ENCODE data around the gene PDGFA. TPM values are rescaled to one million over a fixed set of nuclear protein-coding genes. Genes with fewer than 3 reads are reported as not detected.

The PDGFA gene
- total RNA-seq, 1 experiment from 2014 or later = 23.6 TPM

DNA sequence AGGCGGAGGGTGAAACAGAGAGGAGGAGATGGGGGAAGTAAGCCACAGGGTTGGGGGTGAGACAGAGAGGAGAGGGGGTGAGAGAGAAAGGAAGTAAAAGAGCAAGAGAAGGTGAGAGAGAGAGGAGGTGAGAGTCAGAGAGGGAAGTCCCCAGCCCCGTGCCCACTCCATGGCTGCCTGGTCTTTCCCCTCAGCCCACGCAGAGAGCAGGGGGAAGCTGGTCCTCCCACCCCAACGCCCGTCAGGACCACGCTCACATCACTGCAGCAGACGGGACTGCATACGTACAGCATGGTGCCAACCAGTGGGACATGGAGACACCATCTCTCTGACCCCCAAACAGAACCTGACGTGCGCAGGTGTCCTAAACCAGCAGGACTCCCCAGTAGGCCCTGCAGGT is 12.1 kb upstream of the PDGFA start:
- no peak for DNase-seq
- Histone ChIP-seq H3K36me3 (ENCODE audit: low read depth) (no peaks in the 10 kb centered on the region), H3K27ac (no peak overlapping the region), H3K4me3 (no peak overlapping the region), H4K20me1 (ENCODE audit: insufficient read depth) (no peaks in the 10 kb centered on the region), H3K79me2 (ENCODE audit: low read depth) (no peaks in the 10 kb centered on the region), H3K4me2 (no peak overlapping the region), H3K9me3 (ENCODE audit: insufficient read depth, low read depth) (no peaks in the 10 kb centered on the region), H3K9me2 (ENCODE audit: insufficient read depth) (no peaks in the 10 kb centered on the region), H3K27me3 (ENCODE audit: insufficient read depth, low read depth) (no peaks in the 10 kb centered on the region), H3F3A (ENCODE audit: insufficient read depth, low read depth) (peaks cover 32% of the 10 kb centered on the region), H2AFZ (no peak overlapping the region), H3K4me1 (replicated peaks; ENCODE audit: insufficient read depth) (peaks cover 20% of the 10 kb centered on the region)
- intact Hi-C loops (cut with micrococcal nuclease; ENCODE audit: unreplicated experiment) = no loop called here
- TF ChIP-seq EZH2 (IDR thresholded peaks at IDR 0.05; ENCODE audit: low read depth) (no peak), CTCF (conservative IDR thresholded peaks at IDR 0.05) (no peak)
- CTCF ChIA-PET = no interaction called here
- no TSS peak for BruUV-seq (replicated peaks)
- POLR2A ChIA-PET (ENCODE audit: unreplicated experiment) = no interaction called here

- Histone ChIP-seq H3K9me2 (ENCODE audit: insufficient read depth) (no peaks in the 10 kb centered on the region), H3F3A (ENCODE audit: insufficient read depth, low read depth) (peaks cover 40% of the 10 kb centered on the region), H3K36me3 (ENCODE audit: low read depth) (no peaks in the 10 kb centered on the region), H3K9me3 (ENCODE audit: insufficient read depth, low read depth) (no peaks in the 10 kb centered on the region), H3K79me2 (ENCODE audit: low read depth) (no peaks in the 10 kb centered on the region), H4K20me1 (ENCODE audit: insufficient read depth) (no peaks in the 10 kb centered on the region), H3K27me3 (ENCODE audit: insufficient read depth, low read depth) (no peaks in the 10 kb centered on the region), H3K4me3 (no peak overlapping the region), H2AFZ (no peak overlapping the region), H3K4me2 (no peak overlapping the region), H3K27ac (no peak overlapping the region), H3K4me1 (replicated peaks; ENCODE audit: insufficient read depth) (peaks cover 37% of the 10 kb centered on the region)
- DNase-seq = no peak
- intact Hi-C loops (cut with micrococcal nuclease; ENCODE audit: unreplicated experiment) = loop anchor here (5.0 kb wide), 1 partner anchor 284 kb away; no protein-coding TSS in a partner anchor
- ChIA-PET POLR2A (ENCODE audit: unreplicated experiment) (no interaction called here), CTCF (no interaction called here)
- TF ChIP-seq EZH2 (IDR thresholded peaks at IDR 0.05; ENCODE audit: low read depth) (no peak), CTCF (conservative IDR thresholded peaks at IDR 0.05) (no peak)
- no TSS peak for BruUV-seq (replicated peaks)
Observed at GRCh38 chr7:528451-528850, 8.8 kb upstream of the PDGFA start.

- intact Hi-C loops (cut with micrococcal nuclease; ENCODE audit: unreplicated experiment) = loop anchor here (5.0 kb wide), 1 partner anchor 285 kb away; no protein-coding TSS in a partner anchor
- TF ChIP-seq EZH2 (IDR thresholded peaks at IDR 0.05; ENCODE audit: low read depth) (no peak), CTCF (conservative IDR thresholded peaks at IDR 0.05) (no peak)
- CTCF ChIA-PET = no interaction called here
Observed at GRCh38 chr7:527723-528122, 8.1 kb upstream of the PDGFA start.

More at GRCh38 chr7:527723-528122, 8.1 kb upstream of the PDGFA start:
- Histone ChIP-seq H3K9me3 (ENCODE audit: insufficient read depth, low read depth) (no peaks in the 10 kb centered on the region), H4K20me1 (ENCODE audit: insufficient read depth) (no peaks in the 10 kb centered on the region), H3K9me2 (ENCODE audit: insufficient read depth) (no peaks in the 10 kb centered on the region), H2AFZ (no peak overlapping the region), H3K27me3 (ENCODE audit: insufficient read depth, low read depth) (no peaks in the 10 kb centered on the region), H3K79me2 (ENCODE audit: low read depth) (no peaks in the 10 kb centered on the region), H3K36me3 (ENCODE audit: low read depth) (no peaks in the 10 kb centered on the region), H3K4me2 (no peak overlapping the region), H3F3A (ENCODE audit: insufficient read depth, low read depth) (peaks cover 45% of the 10 kb centered on the region), H3K4me1 (replicated peaks; ENCODE audit: insufficient read depth) (peaks cover 37% of the 10 kb centered on the region), H3K27ac (no peak overlapping the region), H3K4me3 (no peak overlapping the region)
- POLR2A ChIA-PET (ENCODE audit: unreplicated experiment) = no interaction called here
- no TSS peak for BruUV-seq (replicated peaks)
- no peak for DNase-seq
